T-helper 17 cell (primary cell): Measurements from ENCODE around the gene UQCR11. TPM values are rescaled to one million over a fixed set of nuclear protein-coding genes. Genes with fewer than 3 reads are reported as not detected.
A peak's percentile ranks its signal among the peaks of the same experiment; 100 is the strongest.

Source experiments
- ATAC-seq: fragments of 150-1000 bp; cut with Tn5 transposase; 2 replicates; pipeline ENCODE4 v1.10.0; 2021; ENCODE audit warnings: mild to moderate bottlenecking, moderate library complexity
- DNase-seq, 3 donors: peaks; one replicate each; pipeline versions ENCODE4 v3.0.0 to v3.0.0-alpha.2; 2020 to 2021
- H3K9me3 ChIP-seq: one replicate; pipeline ENCODE4 v1.7.0; 2013; ENCODE audit warnings: low read length, mild to moderate bottlenecking; ENCODE audit not compliant: control insufficient read depth, poor library complexity, severe bottlenecking
- H3K27ac Mint-ChIP-seq: one replicate; pipeline ENCODE4 v1.8.0; 2022; ENCODE audit warnings: mild to moderate bottlenecking, moderate library complexity, mixed read lengths
- H3K27me3 Mint-ChIP-seq: one replicate; pipeline ENCODE4 v1.8.0; 2022; ENCODE audit warnings: mixed read lengths
- H3K36me3 Mint-ChIP-seq: one replicate; pipeline ENCODE4 v1.8.0; 2022; ENCODE audit warnings: low read depth, mixed read lengths
- H3K4me1 Mint-ChIP-seq: one replicate; pipeline ENCODE4 v1.8.0; 2022; ENCODE audit warnings: mild to moderate bottlenecking, mixed read lengths
- H3K4me3 Mint-ChIP-seq: one replicate; pipeline ENCODE4 v1.8.0; 2022; ENCODE audit warnings: mild to moderate bottlenecking, moderate library complexity, mixed read lengths
- total RNA-seq, 4 donors: library from RNA in 2 of 4; stranded (reverse) in 2 of 4; gene quantifications; one replicate each; pipeline ENCODE4 v1.2.3 and lab custom pipeline; 2022 to 2026

Gene UQCR11
- total RNA-seq, 2 donors from 2014 or later, result 125 to 128 TPM

DNA sequence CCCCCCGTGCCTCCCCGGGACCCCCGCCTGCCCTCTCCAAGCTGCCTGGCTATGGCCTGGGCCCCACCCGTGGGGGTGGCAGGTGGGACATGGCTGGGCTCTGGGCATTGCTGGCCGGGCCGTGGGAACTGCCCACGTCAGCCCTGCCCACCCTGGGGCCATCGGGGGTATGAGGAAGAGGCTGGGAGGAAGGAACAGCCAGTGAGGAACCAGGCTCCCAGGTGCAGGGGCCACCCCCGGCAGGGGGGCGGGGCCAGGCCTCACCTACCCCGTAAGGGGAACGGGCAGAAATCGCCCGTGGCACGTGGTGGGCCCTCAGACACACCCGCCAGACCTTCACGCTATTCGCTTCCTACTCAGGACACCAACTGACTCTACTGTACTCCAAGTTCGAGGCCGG is 24.8 kb upstream of the UQCR11 start:
- H3K27ac Mint-ChIP-seq, result peak overlapping the region; percentile 24
- ATAC-seq, result no peak
- H3K4me1 Mint-ChIP-seq, result no peaks in the 10 kb centered on the region
- H3K9me3 ChIP-seq, result no peaks in the 10 kb centered on the region
- no peak overlapping the region for H3K4me3 Mint-ChIP-seq
- no peaks in the 10 kb centered on the region for H3K27me3 Mint-ChIP-seq
- no peaks in the 10 kb centered on the region for H3K36me3 Mint-ChIP-seq
- no peak for DNase-seq

DNA sequence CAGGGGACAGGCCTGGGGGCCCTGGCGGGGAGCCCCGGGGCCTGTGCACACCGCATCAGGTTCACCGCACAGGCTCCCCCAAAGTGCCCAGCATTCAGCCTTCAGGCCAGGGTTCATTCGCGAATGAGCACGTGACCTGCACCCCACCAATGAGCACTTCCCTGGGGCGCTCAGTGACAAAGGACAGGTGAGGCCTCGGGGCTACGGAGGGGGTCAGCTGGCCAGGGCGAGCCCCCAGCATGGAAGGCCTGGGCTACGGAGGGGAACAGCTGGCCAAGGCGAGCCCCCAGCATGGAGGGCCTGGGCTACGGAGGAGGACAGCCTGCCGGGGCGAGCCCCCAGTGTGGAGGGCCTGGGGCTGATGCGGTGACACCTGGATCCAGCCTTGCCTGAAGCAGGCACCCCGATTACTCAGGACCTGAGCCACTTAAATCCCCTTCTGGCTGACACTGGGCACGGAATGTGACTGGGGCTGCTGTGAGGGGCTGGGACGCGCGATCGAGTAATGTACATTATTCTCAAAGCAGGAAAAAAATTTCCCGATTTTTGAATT is 24.1 kb upstream of the UQCR11 start:
- H3K36me3 Mint-ChIP-seq, result no peaks in the 10 kb centered on the region
- peak overlapping the region; percentile 24 for H3K27ac Mint-ChIP-seq
- H3K4me1 Mint-ChIP-seq, result no peaks in the 10 kb centered on the region
- H3K9me3 ChIP-seq, result no peaks in the 10 kb centered on the region
- DNase-seq, result no peak
- no peaks in the 10 kb centered on the region for H3K27me3 Mint-ChIP-seq
- ATAC-seq, result no peak
- H3K4me3 Mint-ChIP-seq, result no peak overlapping the region

DNA sequence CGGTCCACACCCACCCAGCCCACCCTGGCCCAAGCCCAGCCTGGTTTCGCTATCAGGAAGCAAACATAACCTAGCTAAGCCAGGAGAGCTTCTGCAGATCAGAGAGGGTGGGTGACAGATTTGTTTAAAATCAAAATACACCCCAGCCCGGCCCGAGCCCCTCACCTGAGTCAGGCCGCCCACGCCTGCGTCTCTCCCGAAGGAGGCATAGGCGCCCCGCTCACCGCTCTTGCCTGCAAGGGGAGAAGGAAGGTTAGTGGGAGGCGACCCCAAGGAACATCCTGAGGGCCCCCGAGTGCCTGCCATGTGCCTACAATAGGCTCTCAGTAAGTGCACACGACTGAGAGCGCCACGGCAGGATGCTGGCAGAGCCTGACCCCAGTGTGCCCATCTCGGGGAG is 21.9 kb upstream of the UQCR11 start:
- no peak for ATAC-seq
- no peak overlapping the region for H3K4me3 Mint-ChIP-seq
- no peaks in the 10 kb centered on the region for H3K27me3 Mint-ChIP-seq
- no peaks in the 10 kb centered on the region for H3K36me3 Mint-ChIP-seq
- no peak for DNase-seq
- H3K27ac Mint-ChIP-seq, result no peak overlapping the region
- H3K9me3 ChIP-seq, result no peaks in the 10 kb centered on the region
- no peaks in the 10 kb centered on the region for H3K4me1 Mint-ChIP-seq

DNA sequence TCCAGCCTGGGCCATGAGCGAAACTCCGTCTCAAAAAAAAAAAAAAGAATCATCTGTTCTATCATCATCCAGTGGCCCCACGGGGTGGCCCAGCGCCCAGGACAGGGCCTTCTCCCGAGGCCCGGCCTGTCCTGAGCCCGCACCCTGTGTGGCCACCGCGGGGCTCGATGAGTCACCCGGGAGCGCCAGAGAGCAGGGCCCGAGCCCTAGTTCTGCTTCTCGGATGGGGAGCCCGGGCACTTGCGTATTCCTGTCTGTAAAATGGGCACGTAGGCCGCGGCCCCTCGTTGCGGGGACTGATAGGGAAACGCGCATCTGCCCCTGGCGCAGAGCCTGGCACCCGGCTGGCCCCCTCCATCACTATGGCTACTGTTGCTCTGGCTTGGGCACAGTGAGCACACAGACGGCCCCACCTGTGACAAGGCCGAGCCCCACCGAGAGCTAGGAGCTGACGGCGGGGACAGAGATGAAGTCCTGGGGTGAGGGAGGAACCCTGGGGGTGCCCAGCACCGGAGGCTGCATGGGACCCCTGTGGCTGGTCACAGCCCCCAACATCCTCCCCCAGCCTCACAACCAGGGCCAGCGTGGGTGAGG is 21.3 kb upstream of the UQCR11 start:
- H3K27me3 Mint-ChIP-seq, result no peaks in the 10 kb centered on the region
- no peaks in the 10 kb centered on the region for H3K4me1 Mint-ChIP-seq
- H3K27ac Mint-ChIP-seq, result no peak overlapping the region
- DNase-seq, result no peak
- H3K36me3 Mint-ChIP-seq, result no peaks in the 10 kb centered on the region
- H3K4me3 Mint-ChIP-seq, result no peak overlapping the region
- no peak for ATAC-seq
- H3K9me3 ChIP-seq, result no peaks in the 10 kb centered on the region

DNA sequence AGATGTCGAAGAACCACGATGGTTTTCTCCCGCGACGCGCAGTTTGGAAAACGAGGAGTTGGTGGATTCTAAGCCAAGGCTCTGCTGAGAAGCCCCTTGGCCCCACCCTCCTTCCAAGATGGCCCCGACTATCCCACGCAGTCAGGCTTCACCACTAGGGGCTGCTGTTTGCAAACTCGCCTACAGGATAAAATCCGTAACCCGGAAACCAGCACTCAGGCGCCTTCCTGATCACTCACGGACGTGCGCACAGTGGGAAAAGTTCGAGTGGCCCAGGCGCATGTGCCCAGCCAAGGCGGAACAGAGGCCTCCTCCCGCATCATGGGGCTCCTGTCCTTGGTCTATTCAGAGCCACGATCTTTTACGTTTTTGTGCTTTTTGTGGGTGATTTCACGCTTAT is 19.2 kb upstream of the UQCR11 start:
- Mint-ChIP-seq H3K4me3 (no peak overlapping the region), H3K27ac (no peak overlapping the region)

DNA sequence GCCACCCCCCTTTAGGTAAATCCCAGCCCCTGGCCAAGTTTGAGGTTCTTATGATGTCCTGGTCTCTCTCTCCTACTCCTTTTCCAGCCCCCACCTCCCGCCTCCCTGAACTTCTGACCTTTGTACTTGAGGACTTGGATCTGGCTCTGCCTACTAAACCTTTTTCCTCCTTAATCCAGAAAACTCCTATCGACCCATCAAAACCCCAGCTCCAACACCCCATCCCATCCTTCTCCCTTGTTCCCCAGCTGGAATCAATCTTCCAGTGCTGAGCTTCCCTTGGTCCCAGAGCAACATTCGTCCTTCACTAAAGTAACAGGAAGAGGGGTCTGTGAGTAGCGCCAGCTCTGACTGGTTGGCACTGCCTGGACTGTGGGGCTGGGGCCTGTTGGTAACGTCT is 17.3 kb upstream of the UQCR11 start:
- no peak overlapping the region for H3K4me3 Mint-ChIP-seq
- ATAC-seq (no peak), DNase-seq (no peak)
- H3K27ac Mint-ChIP-seq, result peak overlapping the region; percentile 16
- no peaks in the 10 kb centered on the region for H3K27me3 Mint-ChIP-seq
- no peaks in the 10 kb centered on the region for H3K9me3 ChIP-seq
- H3K36me3 Mint-ChIP-seq, result no peaks in the 10 kb centered on the region
- peaks cover 7% of the 10 kb centered on the region for H3K4me1 Mint-ChIP-seq

More for the DNA sequence above, 19.2 kb upstream of the UQCR11 start:
- ATAC-seq, result peak; percentile 69
- Mint-ChIP-seq H3K27me3 (no peaks in the 10 kb centered on the region), H3K4me1 (no peaks in the 10 kb centered on the region), H3K36me3 (no peaks in the 10 kb centered on the region)
- H3K9me3 ChIP-seq, result no peaks in the 10 kb centered on the region
- DNase-seq, result peak in 2 of 3 donors; percentile 23 to 32

DNA sequence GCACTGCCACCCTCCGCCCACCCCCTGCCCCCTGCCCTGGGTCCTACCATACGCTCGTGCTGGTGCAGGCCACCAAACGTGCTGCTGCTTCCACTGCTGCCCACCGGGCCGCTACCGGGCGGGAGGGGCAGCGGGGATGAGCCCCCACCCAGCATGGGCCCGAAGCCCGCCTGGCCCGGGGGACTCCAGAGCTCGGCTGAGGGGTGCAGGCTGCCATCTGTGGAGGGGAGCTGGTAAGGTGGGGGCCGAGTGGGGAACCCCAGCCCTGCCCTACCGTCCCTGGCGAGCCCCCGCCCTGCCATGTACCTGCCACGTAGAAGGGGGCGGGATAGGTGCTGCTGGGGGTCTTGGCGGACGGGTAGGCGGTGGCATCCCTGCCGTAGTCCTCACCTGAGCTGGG is 16.7 kb upstream of the UQCR11 start:
- Mint-ChIP-seq H3K4me3 (no peak overlapping the region), H3K4me1 (peaks cover 9% of the 10 kb centered on the region), H3K27ac (no peak overlapping the region), H3K36me3 (no peaks in the 10 kb centered on the region), H3K27me3 (no peaks in the 10 kb centered on the region)
- no peak for ATAC-seq
- DNase-seq, result no peak
- H3K9me3 ChIP-seq, result no peaks in the 10 kb centered on the region

DNA sequence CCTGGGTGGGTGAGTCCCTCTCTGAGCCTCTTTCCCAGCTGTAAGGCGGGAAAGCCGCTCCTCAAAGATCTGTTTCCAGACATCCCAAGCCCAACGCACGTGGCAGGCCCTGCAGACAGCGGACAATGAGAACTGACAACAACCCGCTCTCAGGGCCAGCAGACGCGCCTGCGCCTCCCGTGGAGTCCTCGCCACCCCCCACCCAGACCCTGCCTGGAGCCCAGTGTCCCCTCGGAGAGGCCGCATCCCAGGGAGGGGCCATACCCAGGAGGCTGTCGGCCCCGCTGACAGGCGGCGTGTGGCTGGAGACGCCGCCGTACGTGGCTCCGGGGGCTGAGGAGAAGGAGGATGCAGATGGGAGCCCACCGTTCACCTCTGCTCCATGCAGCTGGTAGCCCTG is 16.3 kb upstream of the UQCR11 start:
- Mint-ChIP-seq H3K4me3 (no peak overlapping the region), H3K27me3 (no peaks in the 10 kb centered on the region), H3K27ac (no peak overlapping the region), H3K4me1 (peaks cover 12% of the 10 kb centered on the region), H3K36me3 (no peaks in the 10 kb centered on the region)
- no peaks in the 10 kb centered on the region for H3K9me3 ChIP-seq
- no peak for ATAC-seq
- no peak for DNase-seq

DNA sequence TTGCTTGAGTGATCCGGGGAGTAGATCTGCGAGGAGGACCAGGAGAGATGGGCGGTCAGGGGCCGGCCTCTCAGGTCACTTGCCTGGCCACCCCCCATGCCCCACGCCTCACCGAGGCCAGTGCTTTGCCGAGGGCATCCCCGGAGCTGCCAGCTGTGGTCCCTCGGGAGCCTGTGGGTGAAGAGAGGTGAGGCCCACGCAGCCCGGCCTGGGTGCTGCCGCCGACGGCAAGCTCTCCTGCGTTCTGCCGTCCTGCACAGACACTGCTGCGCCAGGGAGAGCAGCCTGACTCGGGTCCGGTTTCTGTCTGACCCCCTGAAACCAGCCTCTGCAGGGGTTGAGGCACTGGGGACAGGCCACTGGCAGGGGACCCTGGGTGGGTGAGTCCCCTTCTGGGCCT is 15.8 kb upstream of the UQCR11 start:
- H3K4me1 Mint-ChIP-seq, result peaks cover 13% of the 10 kb centered on the region
- no peak overlapping the region for H3K4me3 Mint-ChIP-seq
- no peak overlapping the region for H3K27ac Mint-ChIP-seq
- H3K36me3 Mint-ChIP-seq, result no peaks in the 10 kb centered on the region
- no peaks in the 10 kb centered on the region for H3K9me3 ChIP-seq
- ATAC-seq (no peak), DNase-seq (no peak)
- H3K27me3 Mint-ChIP-seq, result no peaks in the 10 kb centered on the region

DNA sequence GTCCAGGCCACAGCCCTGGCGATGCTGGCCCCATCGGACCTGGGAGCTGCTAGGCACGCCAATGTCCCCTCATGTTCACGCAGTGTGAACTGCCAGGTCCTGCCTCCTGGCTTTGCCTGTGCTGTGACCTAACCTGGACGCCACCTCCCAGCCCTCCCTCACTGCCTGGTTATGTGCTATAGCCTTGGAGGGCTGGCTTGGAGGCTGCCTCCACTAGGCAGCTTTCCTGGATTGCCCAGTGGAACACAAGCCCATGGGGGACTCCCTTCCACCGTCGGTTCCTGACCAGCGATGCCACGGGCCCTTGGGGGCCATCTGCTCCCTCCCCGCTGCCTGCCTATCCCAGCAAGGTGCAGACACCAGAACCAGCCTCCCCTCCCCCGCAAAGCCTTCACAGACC is 15.2 kb upstream of the UQCR11 start:
- DNase-seq (no peak), ATAC-seq (no peak)
- no peak overlapping the region for H3K27ac Mint-ChIP-seq
- no peaks in the 10 kb centered on the region for H3K9me3 ChIP-seq
- no peaks in the 10 kb centered on the region for H3K36me3 Mint-ChIP-seq
- no peaks in the 10 kb centered on the region for H3K27me3 Mint-ChIP-seq
- peaks cover 13% of the 10 kb centered on the region for H3K4me1 Mint-ChIP-seq
- no peak overlapping the region for H3K4me3 Mint-ChIP-seq

DNA sequence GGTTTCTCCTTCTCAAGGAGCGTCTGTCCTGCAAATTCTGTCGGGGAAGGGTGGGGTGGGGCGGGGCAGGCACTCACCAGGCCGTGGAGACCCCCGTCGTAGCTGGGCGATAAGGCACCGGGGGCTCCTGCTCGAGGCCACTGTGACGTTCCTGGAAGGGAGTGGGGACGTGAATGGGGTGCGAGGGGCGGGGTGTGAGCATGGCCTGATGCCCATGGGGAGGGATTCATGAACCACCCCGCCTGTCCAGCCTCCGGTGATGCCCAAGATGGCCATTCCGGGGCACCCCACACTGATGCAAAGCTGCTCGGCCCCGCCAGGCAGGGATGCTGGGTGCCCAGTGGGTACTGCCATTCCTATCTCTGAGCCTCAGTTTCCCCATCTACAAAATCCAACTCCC is 14.4 kb upstream of the UQCR11 start:
- Mint-ChIP-seq H3K27ac (no peak overlapping the region), H3K4me1 (peaks cover 13% of the 10 kb centered on the region), H3K4me3 (no peak overlapping the region), H3K27me3 (no peaks in the 10 kb centered on the region), H3K36me3 (no peaks in the 10 kb centered on the region)
- no peak for ATAC-seq
- DNase-seq, result no peak
- H3K9me3 ChIP-seq, result no peaks in the 10 kb centered on the region

DNA sequence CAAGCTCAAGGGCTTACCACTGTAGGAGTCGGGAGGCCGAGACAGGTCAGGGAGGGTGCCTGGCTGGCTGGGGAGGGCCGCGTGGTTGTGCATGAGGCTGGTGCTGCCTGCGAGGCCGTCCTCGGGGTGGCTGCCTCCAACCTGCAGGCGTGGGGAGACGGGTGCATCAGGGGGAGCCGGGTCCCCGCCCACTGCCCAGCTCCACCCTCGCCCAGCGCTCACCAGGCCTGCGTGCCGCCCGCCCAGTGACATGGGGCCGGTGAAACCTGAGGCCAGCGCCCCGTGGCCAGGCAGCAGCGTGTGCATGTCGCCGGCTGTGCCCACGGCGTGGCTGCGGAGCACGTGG is 13.8 kb upstream of the UQCR11 start:
- Mint-ChIP-seq H3K36me3 (no peaks in the 10 kb centered on the region), H3K27me3 (no peaks in the 10 kb centered on the region), H3K4me1 (peaks cover 13% of the 10 kb centered on the region), H3K27ac (no peak overlapping the region), H3K4me3 (no peak overlapping the region)
- ATAC-seq, result no peak
- no peak for DNase-seq
- no peaks in the 10 kb centered on the region for H3K9me3 ChIP-seq

DNA sequence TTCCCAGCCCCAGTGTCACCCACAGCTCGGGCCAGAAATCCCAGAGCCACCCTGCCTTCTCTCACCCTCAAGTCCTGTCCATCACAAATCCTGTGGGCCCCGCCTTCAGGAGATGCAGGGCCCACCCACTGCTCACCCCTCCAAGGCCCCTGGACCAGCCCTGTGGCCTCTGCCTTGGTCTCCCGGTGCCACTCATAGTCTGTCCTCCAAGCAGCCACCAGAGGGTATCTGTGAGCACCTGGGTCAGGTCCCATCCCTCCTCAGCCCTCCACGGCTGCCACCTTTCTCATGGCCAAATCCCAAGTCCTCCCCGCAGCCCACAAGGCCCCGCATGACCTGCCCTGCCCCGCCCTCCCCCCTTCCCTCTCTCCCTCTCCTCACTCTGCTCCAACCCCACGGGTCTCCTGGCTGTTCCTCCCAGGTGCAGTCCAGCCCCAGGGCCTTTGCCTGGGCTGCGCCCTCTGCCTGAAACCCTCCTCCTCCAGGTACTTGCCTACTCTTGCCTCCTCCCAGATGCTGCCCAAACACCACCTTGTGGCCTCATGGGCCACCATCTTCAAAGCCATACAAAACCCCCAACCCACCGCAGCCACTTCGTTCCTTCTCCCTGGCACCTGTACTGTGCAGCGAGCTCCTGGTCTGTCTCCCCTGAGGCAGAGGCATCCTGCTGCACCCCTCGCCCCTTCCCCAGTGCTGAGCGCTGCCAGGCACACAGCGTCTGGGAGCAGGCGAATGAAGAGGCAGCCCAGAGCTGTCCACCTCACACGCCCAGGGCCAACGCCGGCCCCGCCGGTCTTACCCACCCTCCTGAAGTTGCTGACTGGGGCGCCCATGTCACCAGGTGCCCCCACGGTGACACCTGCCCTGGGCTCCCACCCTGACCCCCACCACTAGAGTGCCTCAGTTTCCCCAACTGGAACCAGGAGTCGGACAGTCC is 13.2 kb upstream of the UQCR11 start:
- H3K4me3 Mint-ChIP-seq, result no peak overlapping the region
- peak overlapping the region; percentile 27 for H3K27ac Mint-ChIP-seq
- H3K27me3 Mint-ChIP-seq, result no peaks in the 10 kb centered on the region
- peaks cover 13% of the 10 kb centered on the region for H3K4me1 Mint-ChIP-seq
- H3K36me3 Mint-ChIP-seq, result no peaks in the 10 kb centered on the region
- peak; percentile 64 for ATAC-seq
- no peaks in the 10 kb centered on the region for H3K9me3 ChIP-seq
- no peak for DNase-seq
